Measurements from ENCODE around the gene KDF1.

The KDF1 gene

DNA sequence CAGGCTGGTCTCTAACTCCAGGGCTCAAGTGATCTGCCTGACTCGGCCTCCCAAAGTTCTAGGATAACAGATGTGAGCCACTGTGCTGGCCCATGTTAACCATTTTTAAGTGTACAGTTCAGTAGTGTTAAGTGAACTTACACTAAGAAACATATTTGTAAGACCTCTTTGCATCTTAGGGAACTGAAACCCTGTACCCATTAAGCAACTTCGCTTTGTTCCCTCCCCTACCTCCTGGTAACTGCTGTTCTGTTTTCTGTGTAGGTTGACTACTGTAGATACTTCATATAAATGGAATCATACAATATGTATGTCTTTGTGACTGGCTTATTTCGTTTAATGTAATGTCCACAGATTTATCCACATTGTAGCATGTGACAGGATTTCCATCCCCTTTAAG is 27.7 kb downstream of the KDF1 start:
- no peaks in the 10 kb centered on the region for H3K4me1 ChIP-seq (ENCODE audit: insufficient read depth, low read length)
- H3K9me3 ChIP-seq (ENCODE audit: insufficient read depth, low read length, severe bottlenecking), result no peaks in the 10 kb centered on the region
- H3K9ac ChIP-seq (ENCODE audit: low read depth, low read length), result no peak overlapping the region
- no peak overlapping the region for H3K4me2 ChIP-seq (ENCODE audit: insufficient read depth, low read length)
- peaks cover 32% of the 10 kb centered on the region; the same call in 1 of the 2 replicates for H4K20me1 ChIP-seq (ENCODE audit: insufficient read depth, low read length)
- H3K27ac ChIP-seq (ENCODE audit: low read length), result no peak overlapping the region
- H3K27me3 ChIP-seq (ENCODE audit: insufficient read depth, low read length, poor library complexity), result no peaks in the 10 kb centered on the region
- H3K36me3 ChIP-seq (ENCODE audit: insufficient read depth, low read length), result peaks cover 68% of the 10 kb centered on the region
- no peak overlapping the region for H2AFZ ChIP-seq (ENCODE audit: low read depth, low read length)
- H3K79me2 ChIP-seq (ENCODE audit: insufficient read depth, low read length), result peaks cover 80% of the 10 kb centered on the region
- no peak overlapping the region for H3K4me3 ChIP-seq (ENCODE audit: low read depth in 1 of 2, low read length in 2 of 2)
- no peak for ATAC-seq (ENCODE audit: insufficient read depth, low read depth)
- no peak for DNase-seq
- TF ChIP-seq, protein P1, sequence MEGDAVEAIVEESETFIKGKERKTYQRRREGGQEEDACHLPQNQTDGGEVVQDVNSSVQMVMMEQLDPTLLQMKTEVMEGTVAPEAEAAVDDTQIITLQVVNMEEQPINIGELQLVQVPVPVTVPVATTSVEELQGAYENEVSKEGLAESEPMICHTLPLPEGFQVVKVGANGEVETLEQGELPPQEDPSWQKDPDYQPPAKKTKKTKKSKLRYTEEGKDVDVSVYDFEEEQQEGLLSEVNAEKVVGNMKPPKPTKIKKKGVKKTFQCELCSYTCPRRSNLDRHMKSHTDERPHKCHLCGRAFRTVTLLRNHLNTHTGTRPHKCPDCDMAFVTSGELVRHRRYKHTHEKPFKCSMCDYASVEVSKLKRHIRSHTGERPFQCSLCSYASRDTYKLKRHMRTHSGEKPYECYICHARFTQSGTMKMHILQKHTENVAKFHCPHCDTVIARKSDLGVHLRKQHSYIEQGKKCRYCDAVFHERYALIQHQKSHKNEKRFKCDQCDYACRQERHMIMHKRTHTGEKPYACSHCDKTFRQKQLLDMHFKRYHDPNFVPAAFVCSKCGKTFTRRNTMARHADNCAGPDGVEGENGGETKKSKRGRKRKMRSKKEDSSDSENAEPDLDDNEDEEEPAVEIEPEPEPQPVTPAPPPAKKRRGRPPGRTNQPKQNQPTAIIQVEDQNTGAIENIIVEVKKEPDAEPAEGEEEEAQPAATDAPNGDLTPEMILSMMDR (IDR thresholded peaks at IDR 0.05; ENCODE audit: borderline replicate concordance, extremely low read depth, low read length, poor library complexity, severe bottlenecking), result no peak
- no peak for TF ChIP-seq EZH2 (IDR thresholded peaks at IDR 0.05; ENCODE audit: borderline replicate concordance, low read depth, low read length, severe bottlenecking)

DNA sequence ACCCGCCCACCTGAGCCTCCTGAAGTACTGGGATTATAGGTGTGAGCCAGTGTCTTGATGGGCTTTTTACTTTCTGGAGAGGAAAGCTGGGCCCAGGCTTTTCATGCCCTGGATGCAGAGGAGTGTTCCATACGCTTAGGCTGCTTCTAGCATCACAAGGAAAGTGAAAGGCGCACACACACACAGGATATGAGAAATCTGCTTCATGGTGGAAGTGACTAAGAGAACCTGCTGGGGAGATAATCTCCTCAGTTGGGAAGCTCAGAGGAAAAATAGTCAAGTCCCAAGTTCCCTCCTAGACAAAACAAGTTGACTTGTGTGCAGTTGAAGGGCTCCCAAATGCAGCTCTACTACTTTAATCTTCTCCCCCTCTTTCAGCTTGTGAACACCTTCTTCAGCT is 36.6 kb downstream of the KDF1 start:
- DNase-seq, result no peak

DNA sequence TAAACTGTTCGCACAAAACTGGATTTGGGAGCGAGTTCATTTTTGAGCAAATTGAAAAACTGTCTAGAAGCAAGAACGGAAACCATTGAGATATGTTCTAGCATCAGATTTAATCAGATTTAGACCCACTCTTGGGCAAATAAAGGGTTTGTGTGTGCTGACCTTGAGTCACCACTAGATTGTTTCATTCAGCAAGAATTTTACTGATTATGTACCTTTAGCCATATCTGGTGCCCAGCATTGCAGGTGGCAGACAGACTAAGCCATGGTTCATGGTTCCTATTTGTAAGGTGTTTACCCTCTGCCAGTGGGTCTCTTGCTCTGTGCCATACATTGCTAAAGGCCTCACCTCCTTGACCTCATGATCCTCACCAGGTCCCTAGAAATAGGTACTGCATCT is 37.4 kb downstream of the KDF1 start:
- Histone ChIP-seq H3K79me2 (ENCODE audit: insufficient read depth, low read length) (peaks cover 59% of the 10 kb centered on the region), H3K36me3 (ENCODE audit: insufficient read depth, low read length) (peaks cover 50% of the 10 kb centered on the region), H4K20me1 (ENCODE audit: insufficient read depth, low read length) (peaks cover 25% of the 10 kb centered on the region), H3K9me3 (ENCODE audit: insufficient read depth, low read length, severe bottlenecking) (no peaks in the 10 kb centered on the region), H2AFZ (ENCODE audit: low read depth, low read length) (no peak overlapping the region), H3K27me3 (ENCODE audit: insufficient read depth, low read length, poor library complexity) (no peaks in the 10 kb centered on the region), H3K27ac (ENCODE audit: low read length) (peak overlapping the region; percentile 87), H3K4me1 (ENCODE audit: insufficient read depth, low read length) (peaks cover 31% of the 10 kb centered on the region), H3K4me3 (ENCODE audit: low read depth in 1 of 2, low read length in 2 of 2) (peak overlapping the region; percentile 77 to 80; a peak in 3 of 4 replicates), H3K4me2 (ENCODE audit: insufficient read depth, low read length) (peak overlapping the region; percentile 72), H3K9ac (ENCODE audit: low read depth, low read length) (peak overlapping the region; percentile 82)
- ATAC-seq (ENCODE audit: insufficient read depth, low read depth) (no peak), DNase-seq (no peak)
- TF ChIP-seq, protein P1 (IDR thresholded peaks at IDR 0.05; ENCODE audit: borderline replicate concordance, extremely low read depth, low read length, poor library complexity, severe bottlenecking), result no peak
- no peak for TF ChIP-seq EZH2 (IDR thresholded peaks at IDR 0.05; ENCODE audit: borderline replicate concordance, low read depth, low read length, severe bottlenecking)

More for the DNA sequence above, 36.6 kb downstream of the KDF1 start:
- Histone ChIP-seq H3K9me3 (ENCODE audit: insufficient read depth, low read length, severe bottlenecking) (no peaks in the 10 kb centered on the region), H3K4me3 (ENCODE audit: low read depth in 1 of 2, low read length in 2 of 2) (no peak overlapping the region), H3K27me3 (ENCODE audit: insufficient read depth, low read length, poor library complexity) (no peaks in the 10 kb centered on the region), H3K4me2 (ENCODE audit: insufficient read depth, low read length) (peak overlapping the region; percentile 72; the same call in 1 of the 2 replicates), H3K36me3 (ENCODE audit: insufficient read depth, low read length) (peaks cover 58% of the 10 kb centered on the region), H3K9ac (ENCODE audit: low read depth, low read length) (no peak overlapping the region), H3K79me2 (ENCODE audit: insufficient read depth, low read length) (peaks cover 67% of the 10 kb centered on the region), H3K4me1 (ENCODE audit: insufficient read depth, low read length) (peaks cover 31% of the 10 kb centered on the region), H4K20me1 (ENCODE audit: insufficient read depth, low read length) (peaks cover 30% of the 10 kb centered on the region), H3K27ac (ENCODE audit: low read length) (no peak overlapping the region), H2AFZ (ENCODE audit: low read depth, low read length) (no peak overlapping the region)
- no peak for TF ChIP-seq EZH2 (IDR thresholded peaks at IDR 0.05; ENCODE audit: borderline replicate concordance, low read depth, low read length, severe bottlenecking)
- TF ChIP-seq, protein P1 (IDR thresholded peaks at IDR 0.05; ENCODE audit: borderline replicate concordance, extremely low read depth, low read length, poor library complexity, severe bottlenecking), result no peak
- ATAC-seq (ENCODE audit: insufficient read depth, low read depth), result no peak

DNA sequence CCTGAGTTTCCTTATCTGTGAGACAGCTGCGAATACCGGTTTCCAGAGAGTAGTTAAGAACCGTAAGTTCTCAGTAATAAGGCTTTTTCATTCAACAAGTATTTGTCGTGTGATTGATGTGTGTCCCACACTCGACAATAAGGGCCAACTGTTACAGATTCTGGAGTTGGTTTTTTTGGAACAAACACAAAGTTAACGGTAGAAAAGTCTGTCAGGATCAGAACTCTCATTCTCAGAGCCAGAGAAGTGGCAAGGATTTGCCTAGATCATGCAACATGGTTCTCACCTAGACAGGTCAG is 37.9 kb downstream of the KDF1 start:
- ATAC-seq (ENCODE audit: insufficient read depth, low read depth) (no peak), DNase-seq (no peak)
- Histone ChIP-seq H3K4me2 (ENCODE audit: insufficient read depth, low read length) (peak overlapping the region; percentile 72), H4K20me1 (ENCODE audit: insufficient read depth, low read length) (peaks cover 22% of the 10 kb centered on the region), H3K9ac (ENCODE audit: low read depth, low read length) (peak overlapping the region; percentile 82), H3K36me3 (ENCODE audit: insufficient read depth, low read length) (peaks cover 45% of the 10 kb centered on the region), H3K9me3 (ENCODE audit: insufficient read depth, low read length, severe bottlenecking) (no peaks in the 10 kb centered on the region), H3K4me1 (ENCODE audit: insufficient read depth, low read length) (peaks cover 31% of the 10 kb centered on the region), H3K79me2 (ENCODE audit: insufficient read depth, low read length) (peaks cover 54% of the 10 kb centered on the region), H3K4me3 (ENCODE audit: low read depth in 1 of 2, low read length in 2 of 2) (peak overlapping the region; percentile 77 to 80; a peak in 3 of 4 replicates), H3K27me3 (ENCODE audit: insufficient read depth, low read length, poor library complexity) (no peaks in the 10 kb centered on the region), H3K27ac (ENCODE audit: low read length) (peak overlapping the region; percentile 87), H2AFZ (ENCODE audit: low read depth, low read length) (peak overlapping the region; percentile 78; the same call in 1 of the 2 replicates)
- no peak for TF ChIP-seq EZH2 (IDR thresholded peaks at IDR 0.05; ENCODE audit: borderline replicate concordance, low read depth, low read length, severe bottlenecking)
- TF ChIP-seq, protein P1 (IDR thresholded peaks at IDR 0.05; ENCODE audit: borderline replicate concordance, extremely low read depth, low read length, poor library complexity, severe bottlenecking), result no peak

Data from DND-41 (cell line).